DND-41 (cell line): ENCODE data around the gene ASPSCR1.

Source experiments
- ATAC-seq: fragments of 200-7000 bp; cut with Tn5 transposase; 3 replicates; pipeline ENCODE4 v1.9.1; 2021; ENCODE audit warnings: low read depth; ENCODE audit not compliant: insufficient read depth
- DNase-seq: peaks from one replicate; pipeline ENCODE4 v3.0.0-alpha.2; 2020
- H2AFZ ChIP-seq: 2 replicates; pipeline ENCODE4 v1.6.0; 2012; ENCODE audit warnings: low read depth, low read length
- H3K27ac ChIP-seq: 2 replicates; pipeline ENCODE4 v1.5.1; 2012; ENCODE audit warnings: low read length, inconsistent platforms
- H3K27me3 ChIP-seq: fragments of 200-600 bp; sonication (generic); 2 replicates; pipeline ENCODE4 v1.6.0; 2012; ENCODE audit warnings: low read length, mild to moderate bottlenecking, inconsistent platforms; ENCODE audit not compliant: insufficient read depth, poor library complexity
- H3K36me3 ChIP-seq: 2 replicates; pipeline ENCODE4 v1.5.1; 2012; ENCODE audit warnings: low read length, inconsistent platforms; ENCODE audit not compliant: insufficient read depth
- H3K4me1 ChIP-seq: 2 replicates; pipeline ENCODE4 v1.5.1; 2012; ENCODE audit warnings: mild to moderate bottlenecking, low read length; ENCODE audit not compliant: insufficient read depth
- H3K4me2 ChIP-seq: 2 replicates; pipeline ENCODE4 v1.6.0; 2012; ENCODE audit warnings: mild to moderate bottlenecking, moderate library complexity, low read length, inconsistent platforms; ENCODE audit not compliant: insufficient read depth
- H3K4me3 ChIP-seq, 2 experiments: fragments of 200-600 bp in 1 of 2; shearing (Covaris generic) in 1 of 2; 2 replicates each; pipeline ENCODE4 v1.5.1; 2012 to 2016; ENCODE audit warnings: inconsistent platforms in 2 of 2, low read length in 2 of 2, mild to moderate bottlenecking in 2 of 2, low read depth in 1 of 2, moderate library complexity in 1 of 2
- H3K79me2 ChIP-seq: 2 replicates; pipeline ENCODE4 v1.6.0; 2012; ENCODE audit warnings: low read length, inconsistent platforms; ENCODE audit not compliant: insufficient read depth
- H3K9ac ChIP-seq: 2 replicates; pipeline ENCODE4 v1.6.0; 2012; ENCODE audit warnings: low read depth, mild to moderate bottlenecking, inconsistent platforms, low read length, moderate library complexity
- H3K9me3 ChIP-seq: 2 replicates; pipeline ENCODE4 v1.5.1; 2012; ENCODE audit warnings: low read length, moderate library complexity, mild to moderate bottlenecking, inconsistent platforms; ENCODE audit not compliant: insufficient read depth, severe bottlenecking
- H4K20me1 ChIP-seq: 2 replicates; pipeline ENCODE4 v1.6.0; 2012; ENCODE audit warnings: low read length; ENCODE audit not compliant: insufficient read depth
- EZH2 ChIP-seq: IDR thresholded peaks from 3 replicates; pipeline ENCODE4 v1.6.1; 2012; ENCODE audit warnings: borderline replicate concordance, low read depth, mild to moderate bottlenecking, moderate library complexity, low read length, inconsistent platforms; ENCODE audit not compliant: severe bottlenecking
- TF ChIP-seq, protein P1 (sequence below): IDR thresholded peaks from 2 replicates; pipeline ENCODE4 v1.5.1; 2012; ENCODE audit warnings: borderline replicate concordance, low read length, moderate library complexity, mild to moderate bottlenecking; ENCODE audit not compliant: poor library complexity, severe bottlenecking; ENCODE audit errors: extremely low read depth

Gene ASPSCR1

DNA sequence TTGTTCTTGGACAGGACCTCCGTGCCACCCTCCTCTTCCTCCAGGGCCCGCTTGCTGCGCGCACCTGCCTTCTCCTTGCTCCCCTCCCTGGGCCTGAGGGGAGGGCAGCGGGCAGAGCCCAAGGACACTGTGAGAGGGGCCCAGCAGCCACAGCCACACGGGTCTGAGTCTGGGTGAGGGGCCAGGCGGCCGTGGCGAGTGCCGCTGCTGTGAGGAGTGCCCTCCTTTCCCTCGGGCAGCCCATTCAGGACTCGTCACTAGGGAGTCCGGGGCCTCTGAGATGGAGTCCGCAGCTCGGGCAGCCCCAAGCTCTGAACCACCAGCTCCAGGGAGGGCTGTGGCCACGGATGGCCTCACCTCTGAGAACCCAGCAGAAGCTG is 82.6 kb downstream of the ASPSCR1 start:
- TF ChIP-seq, protein P1, sequence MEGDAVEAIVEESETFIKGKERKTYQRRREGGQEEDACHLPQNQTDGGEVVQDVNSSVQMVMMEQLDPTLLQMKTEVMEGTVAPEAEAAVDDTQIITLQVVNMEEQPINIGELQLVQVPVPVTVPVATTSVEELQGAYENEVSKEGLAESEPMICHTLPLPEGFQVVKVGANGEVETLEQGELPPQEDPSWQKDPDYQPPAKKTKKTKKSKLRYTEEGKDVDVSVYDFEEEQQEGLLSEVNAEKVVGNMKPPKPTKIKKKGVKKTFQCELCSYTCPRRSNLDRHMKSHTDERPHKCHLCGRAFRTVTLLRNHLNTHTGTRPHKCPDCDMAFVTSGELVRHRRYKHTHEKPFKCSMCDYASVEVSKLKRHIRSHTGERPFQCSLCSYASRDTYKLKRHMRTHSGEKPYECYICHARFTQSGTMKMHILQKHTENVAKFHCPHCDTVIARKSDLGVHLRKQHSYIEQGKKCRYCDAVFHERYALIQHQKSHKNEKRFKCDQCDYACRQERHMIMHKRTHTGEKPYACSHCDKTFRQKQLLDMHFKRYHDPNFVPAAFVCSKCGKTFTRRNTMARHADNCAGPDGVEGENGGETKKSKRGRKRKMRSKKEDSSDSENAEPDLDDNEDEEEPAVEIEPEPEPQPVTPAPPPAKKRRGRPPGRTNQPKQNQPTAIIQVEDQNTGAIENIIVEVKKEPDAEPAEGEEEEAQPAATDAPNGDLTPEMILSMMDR: no peak
- TF ChIP-seq EZH2: no peak
- DNase-seq: peak; percentile 5
- H2AFZ ChIP-seq: no peak overlapping the region
- H3K27ac ChIP-seq: no peak overlapping the region
- H4K20me1 ChIP-seq: peaks cover 76% of the 10 kb centered on the region
- peaks cover 33% of the 10 kb centered on the region for H3K4me1 ChIP-seq
- H3K27me3 ChIP-seq: no peaks in the 10 kb centered on the region
- peaks cover 96% of the 10 kb centered on the region for H3K36me3 ChIP-seq
- H3K79me2 ChIP-seq: peaks cover 23% of the 10 kb centered on the region
- ATAC-seq: no peak
- no peak overlapping the region for H3K4me3 ChIP-seq
- H3K9ac ChIP-seq: no peak overlapping the region
- no peaks in the 10 kb centered on the region for H3K9me3 ChIP-seq
- no peak overlapping the region for H3K4me2 ChIP-seq

DNA sequence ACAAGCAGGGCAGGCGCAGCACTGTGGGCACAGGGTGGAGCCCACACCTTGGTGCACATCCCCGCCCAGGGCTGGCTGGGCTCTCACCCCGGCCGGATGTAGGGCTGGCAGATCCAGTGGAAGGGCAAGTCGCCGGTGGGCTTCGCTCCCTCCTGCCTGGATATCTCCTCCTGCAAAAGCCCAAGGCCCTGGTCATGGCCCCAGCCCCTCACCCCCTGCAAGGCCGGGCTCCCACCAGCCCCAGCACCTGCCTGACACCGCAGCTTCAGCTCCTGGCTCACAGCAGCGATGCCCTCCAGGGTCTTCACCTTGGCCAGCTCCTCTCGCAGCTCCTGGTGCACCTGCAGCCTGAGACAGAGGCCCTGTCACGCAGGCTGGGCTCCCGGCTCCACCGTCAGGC is 83.2 kb downstream of the ASPSCR1 start:
- no peak overlapping the region for H3K4me2 ChIP-seq
- H3K36me3 ChIP-seq: peaks cover 92% of the 10 kb centered on the region
- DNase-seq: peak; percentile 6
- peaks cover 31% of the 10 kb centered on the region for H3K4me1 ChIP-seq
- H3K4me3 ChIP-seq: no peak overlapping the region
- H2AFZ ChIP-seq: no peak overlapping the region
- H3K9me3 ChIP-seq: no peaks in the 10 kb centered on the region
- peaks cover 25% of the 10 kb centered on the region for H3K79me2 ChIP-seq
- ATAC-seq: no peak
- H3K27ac ChIP-seq: no peak overlapping the region
- peaks cover 72% of the 10 kb centered on the region for H4K20me1 ChIP-seq
- H3K27me3 ChIP-seq: no peaks in the 10 kb centered on the region
- no peak overlapping the region for H3K9ac ChIP-seq
- TF ChIP-seq EZH2: no peak
- TF ChIP-seq, protein P1: no peak

DNA sequence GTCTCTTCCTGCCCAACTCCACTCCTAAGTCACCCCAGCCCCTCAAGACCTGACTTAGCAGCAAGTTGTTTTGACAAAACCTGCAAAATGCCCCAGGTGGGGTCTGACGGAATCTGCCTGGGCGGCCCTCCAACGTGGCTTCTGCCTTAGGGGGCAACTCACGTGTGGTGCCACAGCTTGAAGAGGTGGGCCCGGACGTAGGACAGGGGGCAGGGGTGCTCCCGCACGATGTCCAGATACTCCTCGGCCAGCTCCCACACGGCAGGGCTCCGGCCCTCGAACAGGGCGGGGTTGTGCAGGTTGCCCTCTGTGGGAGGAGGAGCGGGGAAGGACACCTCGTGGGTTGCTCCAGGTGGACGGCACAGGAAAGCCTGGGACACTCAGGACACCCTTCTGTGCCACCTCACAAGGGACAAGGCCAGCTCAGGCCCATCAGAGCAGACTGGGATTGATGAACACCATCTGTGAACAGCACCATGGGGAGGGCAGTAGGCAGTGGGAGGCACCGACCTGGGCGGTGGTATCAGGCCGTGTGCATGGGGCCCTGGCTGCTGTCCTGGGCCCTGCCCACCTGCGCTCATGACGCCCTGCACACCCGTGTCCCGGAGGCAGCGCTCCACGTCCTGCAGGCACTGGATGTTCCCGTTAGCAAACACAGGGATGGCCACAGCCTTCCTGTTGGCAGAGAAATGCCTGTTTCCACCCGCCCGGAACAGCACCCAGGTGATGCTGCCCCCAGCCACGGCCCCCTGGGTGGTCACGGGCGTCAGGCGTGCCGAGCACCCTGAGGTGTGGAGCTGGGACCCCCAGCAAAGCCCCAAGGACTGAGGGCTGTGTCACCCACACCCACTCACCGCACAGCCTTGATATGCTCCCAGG is 83.9 kb downstream of the ASPSCR1 start:
- no peaks in the 10 kb centered on the region for H3K9me3 ChIP-seq
- H3K9ac ChIP-seq: no peak overlapping the region
- peaks cover 30% of the 10 kb centered on the region for H3K79me2 ChIP-seq
- DNase-seq (no peak), ATAC-seq (no peak)
- no peaks in the 10 kb centered on the region for H3K27me3 ChIP-seq
- H3K4me3 ChIP-seq: no peak overlapping the region
- H3K4me1 ChIP-seq: peaks cover 36% of the 10 kb centered on the region
- H3K4me2 ChIP-seq: no peak overlapping the region
- peaks cover 65% of the 10 kb centered on the region for H4K20me1 ChIP-seq
- no peak overlapping the region for H3K27ac ChIP-seq
- no peak overlapping the region for H2AFZ ChIP-seq
- TF ChIP-seq EZH2: no peak
- TF ChIP-seq, protein P1: no peak
- peaks cover 85% of the 10 kb centered on the region for H3K36me3 ChIP-seq
